ENCODE measurements around the gene CEP135.

- TF ChIP-seq, protein P1, sequence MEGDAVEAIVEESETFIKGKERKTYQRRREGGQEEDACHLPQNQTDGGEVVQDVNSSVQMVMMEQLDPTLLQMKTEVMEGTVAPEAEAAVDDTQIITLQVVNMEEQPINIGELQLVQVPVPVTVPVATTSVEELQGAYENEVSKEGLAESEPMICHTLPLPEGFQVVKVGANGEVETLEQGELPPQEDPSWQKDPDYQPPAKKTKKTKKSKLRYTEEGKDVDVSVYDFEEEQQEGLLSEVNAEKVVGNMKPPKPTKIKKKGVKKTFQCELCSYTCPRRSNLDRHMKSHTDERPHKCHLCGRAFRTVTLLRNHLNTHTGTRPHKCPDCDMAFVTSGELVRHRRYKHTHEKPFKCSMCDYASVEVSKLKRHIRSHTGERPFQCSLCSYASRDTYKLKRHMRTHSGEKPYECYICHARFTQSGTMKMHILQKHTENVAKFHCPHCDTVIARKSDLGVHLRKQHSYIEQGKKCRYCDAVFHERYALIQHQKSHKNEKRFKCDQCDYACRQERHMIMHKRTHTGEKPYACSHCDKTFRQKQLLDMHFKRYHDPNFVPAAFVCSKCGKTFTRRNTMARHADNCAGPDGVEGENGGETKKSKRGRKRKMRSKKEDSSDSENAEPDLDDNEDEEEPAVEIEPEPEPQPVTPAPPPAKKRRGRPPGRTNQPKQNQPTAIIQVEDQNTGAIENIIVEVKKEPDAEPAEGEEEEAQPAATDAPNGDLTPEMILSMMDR (IDR thresholded peaks at IDR 0.05; ENCODE audit: low read length): no peak
- TF ChIP-seq EZH2phosphoT487 (IDR thresholded peaks at IDR 0.05; ENCODE audit: low read length) (no peak), EZH2 (optimal IDR thresholded peaks at IDR 0.05; ENCODE audit: low read depth, low read length) (no peak)
Measured at GRCh38 chr4:56078866-56079265, 130.1 kb downstream of the CEP135 start.
